Measurements from ENCODE around the gene TLR5. TPM values are rescaled to one million over a fixed set of nuclear protein-coding genes. Genes with fewer than 3 reads are reported as not detected.

Gene TLR5
- total and polyA plus RNA-seq, 2 experiments from 2014 or later = not detected

DNA sequence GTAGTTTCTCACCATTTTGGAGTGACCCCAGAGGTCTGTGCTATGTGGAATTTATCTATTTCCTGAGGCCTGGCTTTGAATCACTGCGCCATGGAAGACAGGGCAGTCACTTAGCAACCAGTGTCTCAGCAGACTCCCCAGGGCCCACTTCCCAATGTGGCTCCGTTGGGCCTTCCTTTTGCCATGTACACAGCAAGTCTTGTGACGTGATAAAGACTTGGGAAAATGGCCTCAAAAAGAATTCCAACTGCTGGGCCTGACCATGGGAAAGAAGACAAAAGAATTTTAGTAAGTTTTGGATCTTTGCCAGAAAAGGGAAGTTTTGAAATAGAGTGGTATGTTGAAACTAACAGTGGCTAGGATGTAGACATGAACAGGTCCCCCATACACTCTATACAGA is 36.2 kb downstream of the TLR5 start:
- no peak for DNase-seq

DNA sequence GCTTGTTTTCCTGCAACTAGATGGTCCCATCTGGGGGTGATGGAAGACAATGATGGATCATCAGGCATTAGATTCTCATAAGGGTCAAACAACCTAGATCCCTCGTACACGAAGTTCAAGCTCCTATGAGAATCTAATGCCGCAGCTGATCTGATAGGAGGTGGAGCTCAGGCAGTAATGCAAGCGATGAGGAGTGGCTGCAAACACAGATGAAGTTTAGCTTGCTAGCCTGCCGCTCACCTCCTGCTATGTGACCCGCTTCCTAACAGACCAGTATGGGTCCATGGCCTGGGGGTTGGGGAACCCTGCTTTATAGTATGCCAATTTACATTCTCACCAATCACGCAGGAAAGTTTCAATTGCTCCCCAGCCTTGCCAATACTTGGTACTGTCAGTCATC is 37.5 kb downstream of the TLR5 start:
- Histone ChIP-seq H2AFZ (no peak overlapping the region), H3K9me2 (ENCODE audit: insufficient read depth) (no peaks in the 10 kb centered on the region), H4K20me1 (ENCODE audit: insufficient read depth) (no peaks in the 10 kb centered on the region), H3K4me3 (no peak overlapping the region), H3K9me3 (ENCODE audit: low read depth) (no peaks in the 10 kb centered on the region), H3K36me3 (ENCODE audit: low read depth) (no peaks in the 10 kb centered on the region), H3K79me2 (ENCODE audit: insufficient read depth) (no peaks in the 10 kb centered on the region), H3K4me2 (ENCODE audit: unreplicated experiment) (no peak overlapping the region), H3K27me3 (replicated peaks; ENCODE audit: insufficient read depth) (peaks cover 32% of the 10 kb centered on the region; the same call in 1 of the 2 replicates), H3F3A (ENCODE audit: insufficient read depth) (no peaks in the 10 kb centered on the region), H3K9ac (no peak overlapping the region), H3K4me1 (ENCODE audit: insufficient read depth) (no peaks in the 10 kb centered on the region), H3K27ac (no peak overlapping the region)
- in situ Hi-C loops (cut with MboI) = no loop called here
- TF ChIP-seq EZH2phosphoT487 (IDR thresholded peaks at IDR 0.05; ENCODE audit: insufficient read depth, low read depth) (no peak), EZH2 (IDR thresholded peaks at IDR 0.05; ENCODE audit: insufficient read depth, poor library complexity, severe bottlenecking) (no peak)
- no peak for DNase-seq
- WGBS, 2 experiments (ENCODE audit: low coverage in 1 of 2, low lambda C conversion rate in 2 of 2, missing lambda C conversion rate in 2 of 2) = 83 to 90% methylated on average over 7 of the region's 7 CpGs

More for the DNA sequence above, 36.2 kb downstream of the TLR5 start:
- no peak overlapping the region for H3K4me2 ChIP-seq (ENCODE audit: unreplicated experiment)
- in situ Hi-C loops (cut with MboI) = no loop called here
- no peak for TF ChIP-seq EZH2phosphoT487 (IDR thresholded peaks at IDR 0.05; ENCODE audit: insufficient read depth, low read depth)
- peaks cover 41% of the 10 kb centered on the region for H3K27me3 ChIP-seq (replicated peaks; ENCODE audit: insufficient read depth)
- H3K4me1 ChIP-seq (ENCODE audit: insufficient read depth) = no peaks in the 10 kb centered on the region
- H4K20me1 ChIP-seq (ENCODE audit: insufficient read depth) = no peaks in the 10 kb centered on the region
- H3F3A ChIP-seq (ENCODE audit: insufficient read depth) = no peaks in the 10 kb centered on the region
- H3K36me3 ChIP-seq (ENCODE audit: low read depth) = no peaks in the 10 kb centered on the region
- no peaks in the 10 kb centered on the region for H3K79me2 ChIP-seq (ENCODE audit: insufficient read depth)
- H3K4me3 ChIP-seq = no peak overlapping the region
- no peak overlapping the region for H3K27ac ChIP-seq
- no peak overlapping the region for H3K9ac ChIP-seq
- no peaks in the 10 kb centered on the region for H3K9me3 ChIP-seq (ENCODE audit: low read depth)
- WGBS, 2 experiments (ENCODE audit: low coverage in 1 of 2, low lambda C conversion rate in 2 of 2, missing lambda C conversion rate in 2 of 2) = 27 to 41% methylated on average over 3 of the region's 3 CpGs
- H2AFZ ChIP-seq = no peak overlapping the region
- H3K9me2 ChIP-seq (ENCODE audit: insufficient read depth) = no peaks in the 10 kb centered on the region

DNA sequence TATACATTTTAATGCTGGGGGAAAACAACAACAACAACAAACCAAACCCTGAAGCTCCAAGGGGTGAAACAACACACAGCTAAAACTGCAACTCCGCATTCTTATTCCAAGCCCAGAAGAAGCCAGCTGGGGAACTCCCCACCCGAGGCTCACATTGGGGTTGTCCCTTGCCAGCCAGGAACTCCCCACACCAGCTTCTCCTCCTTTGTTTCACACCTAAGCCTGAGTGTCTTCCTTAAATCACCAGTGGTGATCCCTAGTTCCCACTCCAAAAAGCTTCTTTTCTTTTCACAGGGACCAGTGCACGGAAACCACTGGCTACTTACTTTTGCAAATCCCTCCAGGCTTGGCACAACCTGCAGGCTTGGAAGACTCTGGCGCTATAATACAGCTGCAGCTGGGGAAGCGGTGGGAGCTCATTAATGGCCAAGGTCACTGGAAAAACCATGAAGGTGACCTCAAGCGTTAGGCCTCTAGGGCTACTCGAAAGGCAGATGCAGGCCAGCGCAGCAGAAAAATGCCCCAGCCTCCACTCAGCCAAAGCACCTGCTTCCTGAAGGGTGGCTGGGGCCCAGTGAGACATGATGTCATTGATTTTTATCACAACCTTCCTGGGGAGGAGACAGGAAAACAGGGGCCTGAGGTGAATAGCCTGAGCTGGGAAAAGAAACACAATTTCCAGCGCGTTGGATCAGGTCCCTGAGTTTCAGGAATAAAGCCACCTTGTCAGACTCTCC is 40.1 kb downstream of the TLR5 start:
- DNase-seq = no peak
- Histone ChIP-seq H3K79me2 (ENCODE audit: insufficient read depth) (no peaks in the 10 kb centered on the region), H3K4me2 (ENCODE audit: unreplicated experiment) (no peak overlapping the region), H3K9ac (no peak overlapping the region), H3K4me1 (ENCODE audit: insufficient read depth) (no peaks in the 10 kb centered on the region), H3K27ac (no peak overlapping the region), H3K36me3 (ENCODE audit: low read depth) (no peaks in the 10 kb centered on the region), H3K9me3 (ENCODE audit: low read depth) (no peaks in the 10 kb centered on the region), H3F3A (ENCODE audit: insufficient read depth) (no peaks in the 10 kb centered on the region), H3K27me3 (replicated peaks; ENCODE audit: insufficient read depth) (peaks cover 42% of the 10 kb centered on the region), H3K9me2 (ENCODE audit: insufficient read depth) (no peaks in the 10 kb centered on the region), H4K20me1 (ENCODE audit: insufficient read depth) (no peaks in the 10 kb centered on the region), H3K4me3 (no peak overlapping the region), H2AFZ (no peak overlapping the region)
- TF ChIP-seq EZH2 (IDR thresholded peaks at IDR 0.05; ENCODE audit: insufficient read depth, poor library complexity, severe bottlenecking) (no peak), EZH2phosphoT487 (IDR thresholded peaks at IDR 0.05; ENCODE audit: insufficient read depth, low read depth) (no peak)
- in situ Hi-C loops (cut with MboI) = no loop called here
- 24 to 29% methylated on average over 10 of the region's 10 CpGs for WGBS, 2 experiments (ENCODE audit: low coverage in 1 of 2, low lambda C conversion rate in 2 of 2, missing lambda C conversion rate in 2 of 2)

DNA sequence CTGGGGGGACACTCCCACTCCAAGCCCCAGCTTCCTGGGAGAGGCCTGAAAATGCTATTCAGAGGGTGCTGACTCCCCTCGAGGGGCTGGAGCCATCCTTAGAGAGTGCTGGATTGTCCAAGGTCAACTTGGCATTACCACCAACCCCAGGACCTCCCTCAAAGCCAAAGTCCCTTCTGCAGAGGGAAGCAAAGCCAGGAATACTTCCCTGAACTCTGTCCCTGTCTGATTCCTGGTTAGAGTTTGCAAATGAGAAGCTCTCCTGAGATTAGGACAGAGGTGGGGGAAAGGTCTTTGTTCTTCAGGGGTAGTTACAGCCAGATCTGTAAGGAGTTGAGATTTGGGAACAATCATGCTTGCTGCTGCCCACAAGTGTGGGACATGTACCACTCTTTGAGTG is 45.3 kb downstream of the TLR5 start:
- TF ChIP-seq EZH2phosphoT487 (IDR thresholded peaks at IDR 0.05; ENCODE audit: insufficient read depth, low read depth) (no peak), EZH2 (IDR thresholded peaks at IDR 0.05; ENCODE audit: insufficient read depth, poor library complexity, severe bottlenecking) (no peak)
- DNase-seq = no peak
- Histone ChIP-seq H3K27ac (no peak overlapping the region), H3K79me2 (ENCODE audit: insufficient read depth) (no peaks in the 10 kb centered on the region), H3K9me3 (ENCODE audit: low read depth) (no peaks in the 10 kb centered on the region), H2AFZ (no peak overlapping the region), H3K4me2 (ENCODE audit: unreplicated experiment) (no peak overlapping the region), H4K20me1 (ENCODE audit: insufficient read depth) (no peaks in the 10 kb centered on the region), H3K36me3 (ENCODE audit: low read depth) (no peaks in the 10 kb centered on the region), H3K4me1 (ENCODE audit: insufficient read depth) (no peaks in the 10 kb centered on the region), H3K4me3 (no peak overlapping the region), H3F3A (ENCODE audit: insufficient read depth) (no peaks in the 10 kb centered on the region), H3K9me2 (ENCODE audit: insufficient read depth) (no peaks in the 10 kb centered on the region), H3K27me3 (replicated peaks; ENCODE audit: insufficient read depth) (peaks cover 38% of the 10 kb centered on the region), H3K9ac (no peak overlapping the region)
- 23 to 42% methylated on average over 1 of the region's 1 CpG for WGBS, 2 experiments (ENCODE audit: low coverage in 1 of 2, low lambda C conversion rate in 2 of 2, missing lambda C conversion rate in 2 of 2)
- in situ Hi-C loops (cut with MboI) = no loop called here
